Measurements from ENCODE around the gene HSPB7. TPM values are rescaled to one million over a fixed set of nuclear protein-coding genes. Genes with fewer than 3 reads are reported as not detected.

The HSPB7 gene
- total RNA-seq, 1 experiment from 2014 or later: not detected

GRCh38 chr1:16065269-16065576 is 47.4 kb upstream of the HSPB7 start:
- Mint-ChIP-seq H3K4me1 (ENCODE audit: low read depth, unreplicated experiment) (no peaks in the 10 kb centered on the region), H3K9me3 (ENCODE audit: unreplicated experiment) (no peaks in the 10 kb centered on the region)

GRCh38 chr1:16064536-16065268 is 46.9 kb upstream of the HSPB7 start:
- intact Hi-C loops (cut with micrococcal nuclease; ENCODE audit: unreplicated experiment): no loop called here
- CTCF ChIA-PET: no interaction called here
- Histone ChIP-seq H3K36me3 (ENCODE audit: control insufficient read depth, insufficient read depth, low read length) (no peaks in the 10 kb centered on the region), H3K9me3 (no peaks in the 10 kb centered on the region), H3K27me3 (replicated peaks; ENCODE audit: control insufficient read depth, insufficient read depth, low read length) (no peaks in the 10 kb centered on the region), H3K4me3 (ENCODE audit: low read depth, low read length) (no peak overlapping the region), H3K4me1 (peaks cover 11% of the 10 kb centered on the region)
- H3K4me1 Mint-ChIP-seq (ENCODE audit: low read depth, unreplicated experiment): no peaks in the 10 kb centered on the region
- TF ChIP-seq, protein P1, sequence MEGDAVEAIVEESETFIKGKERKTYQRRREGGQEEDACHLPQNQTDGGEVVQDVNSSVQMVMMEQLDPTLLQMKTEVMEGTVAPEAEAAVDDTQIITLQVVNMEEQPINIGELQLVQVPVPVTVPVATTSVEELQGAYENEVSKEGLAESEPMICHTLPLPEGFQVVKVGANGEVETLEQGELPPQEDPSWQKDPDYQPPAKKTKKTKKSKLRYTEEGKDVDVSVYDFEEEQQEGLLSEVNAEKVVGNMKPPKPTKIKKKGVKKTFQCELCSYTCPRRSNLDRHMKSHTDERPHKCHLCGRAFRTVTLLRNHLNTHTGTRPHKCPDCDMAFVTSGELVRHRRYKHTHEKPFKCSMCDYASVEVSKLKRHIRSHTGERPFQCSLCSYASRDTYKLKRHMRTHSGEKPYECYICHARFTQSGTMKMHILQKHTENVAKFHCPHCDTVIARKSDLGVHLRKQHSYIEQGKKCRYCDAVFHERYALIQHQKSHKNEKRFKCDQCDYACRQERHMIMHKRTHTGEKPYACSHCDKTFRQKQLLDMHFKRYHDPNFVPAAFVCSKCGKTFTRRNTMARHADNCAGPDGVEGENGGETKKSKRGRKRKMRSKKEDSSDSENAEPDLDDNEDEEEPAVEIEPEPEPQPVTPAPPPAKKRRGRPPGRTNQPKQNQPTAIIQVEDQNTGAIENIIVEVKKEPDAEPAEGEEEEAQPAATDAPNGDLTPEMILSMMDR (IDR thresholded peaks at IDR 0.05; ENCODE audit: insufficient read depth in 1 of 2, low read depth in 1 of 2, low read length in 1 of 2, severe bottlenecking in 1 of 2, unreplicated experiment in 1 of 2): no peak
- no TSS peak for BruUV-seq (replicated peaks)
- no peaks in the 10 kb centered on the region for H3K36me3 Mint-ChIP-seq (ENCODE audit: insufficient read depth, unreplicated experiment)
- H3K4me3 Mint-ChIP-seq (ENCODE audit: unreplicated experiment): no peak overlapping the region
- POLR2A ChIA-PET: no interaction called here
- H3K27me3 Mint-ChIP-seq (ENCODE audit: insufficient read depth, unreplicated experiment): no peaks in the 10 kb centered on the region
- DNase-seq: no peak
- no peak overlapping the region for H3K27ac Mint-ChIP-seq (ENCODE audit: unreplicated experiment)
- H3K9me3 Mint-ChIP-seq (ENCODE audit: unreplicated experiment): no peaks in the 10 kb centered on the region

More at GRCh38 chr1:16065269-16065576, 47.4 kb upstream of the HSPB7 start:
- Histone ChIP-seq H3K27me3 (replicated peaks; ENCODE audit: control insufficient read depth, insufficient read depth, low read length) (no peaks in the 10 kb centered on the region), H3K9me3 (no peaks in the 10 kb centered on the region), H3K4me1 (peaks cover 11% of the 10 kb centered on the region), H3K4me3 (ENCODE audit: low read depth, low read length) (no peak overlapping the region), H3K36me3 (ENCODE audit: control insufficient read depth, insufficient read depth, low read length) (no peaks in the 10 kb centered on the region)
- no TSS peak for BruUV-seq (replicated peaks)
- TF ChIP-seq, protein P1 (IDR thresholded peaks at IDR 0.05; ENCODE audit: insufficient read depth in 1 of 2, low read depth in 1 of 2, low read length in 1 of 2, severe bottlenecking in 1 of 2, unreplicated experiment in 1 of 2): no peak
- intact Hi-C loops (cut with micrococcal nuclease; ENCODE audit: unreplicated experiment): no loop called here
- ChIA-PET POLR2A (no interaction called here), CTCF (no interaction called here)
- H3K27ac Mint-ChIP-seq (ENCODE audit: unreplicated experiment): no peak overlapping the region
- no peak for DNase-seq
- H3K36me3 Mint-ChIP-seq (ENCODE audit: insufficient read depth, unreplicated experiment): no peaks in the 10 kb centered on the region
- H3K4me3 Mint-ChIP-seq (ENCODE audit: unreplicated experiment): no peak overlapping the region
- H3K27me3 Mint-ChIP-seq (ENCODE audit: insufficient read depth, unreplicated experiment): no peaks in the 10 kb centered on the region

DNA sequence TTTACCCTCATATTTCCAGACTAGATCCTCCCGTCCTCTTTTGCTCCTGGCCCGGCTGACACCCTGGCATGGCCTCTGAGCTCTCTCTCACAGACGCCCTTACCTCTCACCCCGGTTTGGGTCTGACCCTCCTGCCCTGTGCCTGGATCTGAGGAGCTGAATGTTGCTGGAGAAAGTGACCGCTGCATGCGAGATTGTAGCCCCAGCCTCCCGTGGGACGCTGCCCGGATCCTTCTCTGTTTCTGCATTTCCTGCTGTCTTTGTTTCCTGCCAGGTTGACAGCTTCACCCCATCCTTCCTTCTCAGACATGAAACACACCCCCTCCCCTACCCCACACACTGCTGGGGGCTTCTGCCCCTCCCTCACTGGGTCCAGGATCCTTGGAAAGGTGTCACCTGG is 46.1 kb upstream of the HSPB7 start:
- H3K36me3 ChIP-seq (ENCODE audit: control insufficient read depth, insufficient read depth, low read length): no peaks in the 10 kb centered on the region
- no peak for DNase-seq
- H3K4me3 ChIP-seq (ENCODE audit: low read depth, low read length): no peak overlapping the region
- ChIA-PET CTCF (no interaction called here), POLR2A (no interaction called here)
- no TSS peak for BruUV-seq (replicated peaks)
- TF ChIP-seq, protein P1 (IDR thresholded peaks at IDR 0.05; ENCODE audit: insufficient read depth in 1 of 2, low read depth in 1 of 2, low read length in 1 of 2, severe bottlenecking in 1 of 2, unreplicated experiment in 1 of 2): no peak
- Mint-ChIP-seq H3K27me3 (ENCODE audit: insufficient read depth, unreplicated experiment) (no peaks in the 10 kb centered on the region), H3K27ac (ENCODE audit: unreplicated experiment) (no peak overlapping the region), H3K4me1 (ENCODE audit: low read depth, unreplicated experiment) (no peaks in the 10 kb centered on the region), H3K9me3 (ENCODE audit: unreplicated experiment) (no peaks in the 10 kb centered on the region), H3K4me3 (ENCODE audit: unreplicated experiment) (no peak overlapping the region), H3K36me3 (ENCODE audit: insufficient read depth, unreplicated experiment) (no peaks in the 10 kb centered on the region)
- no peaks in the 10 kb centered on the region for H3K9me3 ChIP-seq
- intact Hi-C loops (cut with micrococcal nuclease; ENCODE audit: unreplicated experiment): no loop called here
- no peaks in the 10 kb centered on the region for H3K27me3 ChIP-seq (replicated peaks; ENCODE audit: control insufficient read depth, insufficient read depth, low read length)
- peaks cover 11% of the 10 kb centered on the region for H3K4me1 ChIP-seq
